GM19397 (cell line): Measurements from ENCODE around the gene NES.

Experiments used
- ATAC-seq: cut with Tn5 transposase; IDR thresholded peaks from one replicate; pipeline ENCODE4 v1.9.1; 2021; ENCODE audit warnings: mild to moderate bottlenecking, moderate library complexity; ENCODE audit not compliant: unreplicated experiment

NES gene

DNA sequence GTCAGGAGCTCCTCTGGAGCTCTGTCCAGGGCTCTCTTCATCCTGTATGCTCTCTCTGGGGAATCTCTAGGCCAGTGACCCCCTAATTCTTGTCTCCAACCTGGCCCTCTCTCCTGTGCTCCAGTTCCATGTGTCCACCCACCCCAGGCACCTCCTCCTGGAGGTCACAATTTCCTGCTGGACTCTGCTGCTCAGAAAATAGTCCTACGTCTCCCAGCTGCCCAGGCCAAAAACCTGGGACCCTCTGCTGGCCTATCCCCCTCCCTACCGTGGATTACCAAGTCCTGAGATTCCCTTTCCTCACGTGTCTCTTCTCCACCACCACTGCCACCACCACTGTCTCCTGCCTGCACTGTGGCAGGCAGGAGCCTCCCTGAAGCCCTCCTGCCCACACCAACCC lies 11.7 kb downstream of the NES start:
- no peak for ATAC-seq

DNA sequence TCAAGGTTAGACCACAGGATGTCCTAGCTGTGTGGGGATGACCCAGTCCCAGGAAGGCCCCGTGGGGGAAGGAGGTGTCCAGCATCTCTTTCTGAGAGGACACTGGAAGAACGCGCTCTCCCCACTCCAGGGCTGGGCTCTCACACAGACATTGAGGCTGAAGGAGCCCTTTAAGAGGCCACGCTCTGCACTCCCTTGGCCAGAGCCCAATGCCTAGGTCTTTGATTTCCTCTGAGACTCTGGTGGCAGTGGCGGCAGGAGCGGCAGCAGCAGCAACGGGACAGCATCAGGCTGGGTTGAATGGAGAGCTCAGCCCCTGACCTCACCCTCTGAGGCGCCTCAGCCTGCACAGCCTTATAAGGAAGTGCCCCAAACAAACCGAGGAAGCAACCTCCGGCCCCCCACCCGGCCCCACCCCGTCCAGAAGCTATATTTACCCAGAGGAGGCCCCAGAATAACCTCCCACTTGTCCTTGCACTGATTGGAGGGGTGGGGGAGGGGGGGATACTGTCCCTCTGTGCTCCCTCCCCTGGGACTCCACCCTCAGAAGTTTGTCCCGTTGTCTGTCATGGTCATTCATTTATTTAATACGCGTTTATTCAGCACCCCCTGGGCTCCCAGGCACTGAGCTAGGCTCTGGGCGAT lies 12.3 kb downstream of the NES start:
- no peak for ATAC-seq

DNA sequence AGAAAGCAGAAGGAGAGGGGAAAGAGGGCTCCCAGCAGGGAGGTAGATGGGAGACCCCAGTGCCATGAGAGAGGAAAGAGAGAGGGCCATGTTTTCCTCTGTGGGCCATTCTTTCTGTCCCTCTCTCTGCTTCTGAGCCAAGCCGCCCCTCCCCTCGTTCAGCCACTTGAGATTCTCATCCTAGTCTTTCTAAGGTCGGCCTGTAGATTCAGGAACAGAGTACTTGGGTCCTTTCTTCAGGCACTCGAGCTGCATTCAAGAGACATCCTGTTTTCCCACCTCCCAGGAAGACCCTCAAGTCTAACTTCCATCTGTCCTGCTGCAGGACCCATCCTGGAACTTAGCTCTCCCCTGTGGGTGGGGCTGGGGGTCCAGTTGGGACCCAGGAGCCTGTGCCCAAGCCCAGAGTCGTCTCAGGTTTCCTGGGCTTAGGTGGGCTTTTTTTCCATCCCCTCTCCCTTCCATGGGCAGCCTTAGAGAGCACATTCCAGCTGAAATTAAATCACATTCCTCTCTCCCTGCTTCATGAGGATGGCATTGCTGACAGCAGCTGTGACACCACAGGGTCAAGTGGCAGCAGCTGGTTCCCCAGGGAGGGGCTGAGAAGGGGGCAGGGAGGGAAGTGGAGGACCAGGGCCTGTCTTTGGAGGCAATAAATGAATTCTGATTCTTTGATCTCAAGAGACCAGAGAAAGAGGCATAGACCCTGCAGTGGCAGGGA lies 13.0 kb downstream of the NES start:
- ATAC-seq, result no peak

DNA sequence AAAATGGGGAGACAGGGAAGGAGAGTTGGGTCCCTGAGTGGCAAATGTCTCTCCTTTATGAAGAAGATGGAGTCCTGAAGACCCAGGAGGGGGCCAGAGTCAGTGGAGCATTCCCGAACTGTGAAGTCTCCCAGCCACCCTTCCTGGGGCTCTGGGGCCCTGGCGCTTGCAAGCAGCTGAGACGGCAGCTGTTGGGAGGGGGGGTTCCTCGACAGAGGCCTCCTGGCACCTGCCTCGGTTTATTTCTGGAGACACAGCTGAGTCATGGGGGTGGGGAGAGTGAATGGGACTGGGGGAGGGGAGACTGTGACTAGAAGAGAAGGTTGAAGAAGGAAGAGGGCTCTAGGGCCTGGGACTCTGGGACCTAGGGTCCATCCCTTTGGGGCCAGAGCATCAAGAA lies 14.0 kb downstream of the NES start:
- no peak for ATAC-seq

DNA sequence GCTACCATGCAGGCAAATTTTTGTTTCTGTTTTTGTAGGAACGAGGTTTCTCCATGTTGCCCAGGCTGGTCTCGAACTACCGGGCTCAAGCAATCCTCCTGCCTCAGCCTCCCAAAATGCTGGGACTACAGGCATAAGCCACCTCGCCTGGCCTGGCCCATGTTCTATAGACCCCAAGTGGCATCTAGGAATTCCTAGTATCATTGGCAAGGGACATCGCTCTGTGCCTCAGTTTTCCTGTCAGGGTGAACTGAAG lies 14.5 kb downstream of the NES start:
- ATAC-seq, result no peak

DNA sequence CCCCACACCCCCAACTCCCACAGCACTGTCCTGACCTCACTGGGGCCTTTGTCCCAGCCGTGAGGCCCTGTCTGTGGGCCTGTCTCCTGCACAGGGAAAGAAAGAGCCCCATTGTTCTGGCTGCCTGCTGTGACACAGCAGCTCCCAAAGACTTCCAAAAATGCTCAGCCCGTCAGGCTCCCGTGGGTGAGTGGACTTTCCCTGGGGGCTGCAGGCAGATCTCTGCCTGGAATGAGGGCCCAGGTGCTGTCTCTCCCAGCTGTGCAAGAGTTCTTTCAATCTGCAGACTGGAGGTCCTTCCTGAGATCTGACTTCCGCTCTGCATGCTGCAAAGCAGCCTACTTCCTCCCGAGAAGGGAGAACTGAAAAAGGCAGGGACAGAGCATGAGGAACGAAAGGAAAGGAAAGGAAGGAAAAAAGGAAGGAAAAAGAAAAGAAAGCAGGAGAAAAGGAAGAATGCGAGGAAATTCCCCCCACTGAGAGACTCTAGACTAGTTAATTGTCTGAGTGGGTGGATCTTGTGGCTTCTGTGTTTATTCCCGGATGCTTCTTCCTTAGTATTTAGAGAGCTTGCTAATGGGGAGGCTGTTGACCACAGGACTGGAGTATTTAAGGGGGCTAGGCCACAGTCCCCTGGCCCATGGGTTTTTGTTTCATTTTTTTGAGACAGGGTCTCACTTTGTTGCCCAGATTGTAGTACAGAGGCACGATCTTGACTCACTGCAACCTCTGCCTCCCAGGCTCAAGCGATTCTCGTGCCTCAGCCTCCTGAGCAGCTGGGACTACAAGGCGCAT lies 15.0 kb downstream of the NES start:
- ATAC-seq, result no peak

DNA sequence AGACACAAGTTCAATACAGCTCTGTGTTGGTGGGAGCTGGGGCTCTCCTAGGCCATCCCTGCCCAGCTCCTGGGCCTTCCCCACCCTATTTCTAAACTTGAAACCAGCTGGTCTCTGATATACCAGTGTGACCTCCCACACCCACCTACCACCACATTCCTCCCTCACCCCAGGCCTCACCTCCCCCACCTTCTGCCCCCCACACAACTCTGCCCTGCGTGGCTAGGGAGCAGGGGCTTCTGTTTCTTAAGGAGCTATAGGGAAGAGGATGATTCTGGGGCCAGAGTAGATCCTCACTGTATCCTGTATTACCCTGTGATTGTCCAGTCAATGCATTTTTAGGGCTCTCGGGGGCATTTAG lies 16.5 kb downstream of the NES start:
- ATAC-seq, result no peak

DNA sequence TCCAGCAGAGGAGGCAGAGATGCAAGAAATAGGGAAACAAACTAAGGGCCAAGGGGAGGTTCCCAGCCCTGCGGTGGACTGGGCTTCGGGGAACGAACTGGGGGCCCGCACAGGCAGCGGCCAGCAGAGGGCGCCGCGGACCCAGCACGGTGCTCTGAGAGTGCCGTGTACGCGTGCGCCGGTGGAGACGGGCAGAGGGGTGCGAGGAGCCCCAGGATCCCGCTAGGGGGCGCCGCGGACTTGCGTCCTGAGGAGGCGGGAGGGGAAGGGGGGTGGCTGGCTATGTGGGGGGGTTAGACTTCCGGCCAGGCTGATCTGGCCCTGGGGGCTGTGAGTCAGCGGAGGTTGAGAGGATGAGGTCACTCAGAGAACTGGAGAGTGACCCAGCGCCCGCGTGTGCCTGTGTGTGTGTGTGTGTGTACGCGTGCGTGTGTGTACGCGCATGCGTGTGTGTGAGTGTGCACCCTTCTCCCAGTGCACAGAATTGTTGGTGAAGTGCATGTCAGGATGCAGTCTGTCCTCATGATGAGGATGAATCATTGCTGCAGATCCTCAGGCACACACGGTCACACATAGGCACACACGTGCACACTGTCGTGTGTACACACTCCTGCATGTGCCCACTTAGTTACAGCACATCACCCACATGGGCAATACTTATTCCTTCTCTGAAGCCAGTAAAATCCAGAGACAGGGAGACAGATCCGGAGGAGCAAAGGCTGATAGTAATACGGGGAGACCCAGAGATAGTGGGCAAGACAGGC lies 17.0 kb downstream of the NES start:
- ATAC-seq, result peak; percentile 67

DNA sequence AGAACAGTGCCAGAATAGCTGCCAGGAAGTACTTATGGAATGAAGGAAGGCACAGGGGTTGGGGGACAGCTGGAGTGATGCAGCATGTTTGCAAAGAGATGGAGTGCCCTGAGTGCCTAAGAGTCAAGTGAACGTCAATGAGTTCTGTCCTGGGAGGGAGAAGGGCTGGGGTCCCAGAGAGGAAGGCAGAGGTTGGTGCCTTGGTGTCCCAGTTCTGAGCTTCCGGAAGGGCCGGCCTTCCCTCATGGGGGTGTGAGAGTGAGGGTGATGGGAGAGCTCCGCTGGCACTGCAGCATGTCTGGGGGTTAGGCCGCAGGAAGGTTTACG lies 17.6 kb downstream of the NES start:
- no peak for ATAC-seq

DNA sequence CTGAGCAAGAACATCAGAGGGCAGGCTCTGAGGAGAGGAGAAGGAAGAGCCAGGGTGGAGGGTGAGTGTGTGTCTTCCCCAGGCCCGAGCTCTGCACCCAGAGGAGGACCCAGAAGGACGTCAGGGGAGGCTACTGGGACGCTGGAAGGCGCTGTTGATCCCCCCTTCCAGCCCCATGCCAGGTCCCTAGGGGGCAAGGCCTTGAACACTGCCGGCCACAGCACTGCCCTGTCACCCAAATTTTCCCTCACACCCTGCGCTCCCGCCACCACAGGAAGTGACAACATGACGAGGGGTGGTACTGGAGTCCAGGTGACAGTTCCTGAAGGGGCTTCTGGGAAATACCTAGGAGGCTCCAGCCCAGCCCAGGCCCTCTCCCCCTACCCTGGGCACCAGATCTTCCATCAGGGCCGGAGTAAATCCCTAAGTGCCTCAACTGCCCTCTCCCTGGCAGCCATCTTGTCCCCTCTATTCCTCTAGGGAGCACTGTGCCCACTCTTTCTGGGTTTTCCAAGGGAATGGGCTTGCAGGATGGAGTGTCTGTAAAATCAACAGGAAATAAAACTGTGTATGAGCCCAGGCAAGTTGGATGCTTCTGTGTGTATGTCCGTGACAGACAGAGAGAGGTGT lies 18.1 kb downstream of the NES start:
- ATAC-seq, result no peak

DNA sequence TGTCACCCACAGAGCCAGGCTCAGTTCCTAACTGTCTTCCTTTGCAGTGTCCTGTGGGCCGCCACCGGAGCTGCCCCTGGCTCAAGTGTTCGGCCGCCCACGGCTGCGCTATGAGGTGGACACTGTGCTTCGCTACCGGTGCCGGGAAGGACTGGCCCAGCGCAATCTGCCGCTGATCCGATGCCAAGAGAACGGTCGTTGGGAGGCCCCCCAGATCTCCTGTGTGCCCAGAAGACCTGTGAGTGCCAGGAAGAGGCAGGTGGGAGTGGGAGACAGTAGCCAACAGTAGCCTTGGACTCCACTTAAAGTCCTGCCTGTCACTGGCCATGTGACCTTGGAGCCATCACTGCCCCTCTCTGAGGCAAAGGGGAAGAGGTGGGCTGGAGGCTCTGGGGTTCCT lies 18.7 kb downstream of the NES start:
- no peak for ATAC-seq

DNA sequence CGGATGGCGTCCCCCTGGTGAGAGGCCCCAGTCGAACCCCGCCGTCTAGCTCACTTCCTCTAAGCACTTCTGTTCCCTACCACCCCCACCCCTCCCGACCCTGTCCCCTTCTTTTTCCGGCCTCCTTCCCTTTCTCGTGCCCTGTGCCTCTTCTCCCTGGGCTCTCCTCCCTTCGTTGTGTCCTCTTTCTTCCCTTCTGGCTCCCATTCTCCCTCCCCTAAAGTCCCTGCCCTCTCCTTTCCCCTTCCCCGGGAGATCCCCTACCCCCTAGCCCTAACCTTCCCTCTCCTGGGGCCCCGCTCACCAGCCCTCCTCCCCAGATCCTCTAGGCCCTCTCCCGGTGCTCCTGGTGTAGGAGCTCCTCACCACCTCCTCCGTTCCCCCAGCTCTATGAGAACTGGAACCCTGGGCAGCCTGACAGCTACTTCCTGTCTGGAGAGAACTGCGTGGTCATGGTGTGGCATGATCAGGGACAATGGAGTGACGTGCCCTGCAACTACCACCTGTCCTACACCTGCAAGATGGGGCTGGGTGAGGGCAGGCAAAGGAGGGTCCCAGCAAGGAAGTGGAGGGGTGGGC lies 19.4 kb downstream of the NES start:
- no peak for ATAC-seq

DNA sequence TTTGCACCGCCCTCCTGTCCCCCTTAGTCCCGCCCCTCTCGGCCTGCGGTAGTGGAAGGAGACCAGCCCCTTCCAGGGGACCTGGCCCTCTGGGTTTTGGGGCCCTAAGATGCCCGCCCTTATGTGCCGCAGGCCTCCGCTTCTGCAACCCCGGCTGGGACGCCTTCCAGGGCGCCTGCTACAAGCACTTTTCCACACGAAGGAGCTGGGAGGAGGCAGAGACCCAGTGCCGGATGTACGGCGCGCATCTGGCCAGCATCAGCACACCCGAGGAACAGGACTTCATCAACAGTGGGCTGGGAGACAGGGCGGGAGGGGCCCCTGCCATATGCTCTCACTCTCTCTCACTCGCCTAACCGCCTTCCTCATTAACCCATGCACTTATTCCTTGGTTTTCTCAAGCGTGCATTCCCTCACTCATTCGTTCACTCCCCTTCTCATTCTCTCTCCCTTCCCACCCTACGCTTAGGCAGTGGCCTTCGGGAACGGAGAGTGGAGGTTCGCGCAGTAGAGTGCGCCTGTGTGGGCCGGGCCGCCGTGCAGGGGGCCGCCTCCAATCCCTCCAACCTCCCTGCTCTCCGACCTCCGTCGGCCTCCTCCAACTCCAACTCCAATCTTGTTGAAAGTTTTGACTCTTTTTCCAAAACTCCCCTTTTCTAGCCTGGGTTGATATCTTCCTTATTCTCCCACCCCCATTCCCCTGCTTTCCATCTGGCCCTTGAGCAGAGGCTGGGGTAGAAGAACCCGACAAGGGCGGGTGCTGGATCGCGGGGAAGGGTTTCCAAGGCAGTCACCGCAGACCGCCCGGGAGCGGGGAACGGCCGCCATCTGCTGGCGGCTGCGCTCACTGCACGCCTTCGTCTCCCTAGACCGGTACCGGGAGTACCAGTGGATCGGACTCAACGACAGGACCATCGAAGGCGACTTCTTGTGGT lies 20.1 kb downstream of the NES start:
- ATAC-seq, result no peak

DNA sequence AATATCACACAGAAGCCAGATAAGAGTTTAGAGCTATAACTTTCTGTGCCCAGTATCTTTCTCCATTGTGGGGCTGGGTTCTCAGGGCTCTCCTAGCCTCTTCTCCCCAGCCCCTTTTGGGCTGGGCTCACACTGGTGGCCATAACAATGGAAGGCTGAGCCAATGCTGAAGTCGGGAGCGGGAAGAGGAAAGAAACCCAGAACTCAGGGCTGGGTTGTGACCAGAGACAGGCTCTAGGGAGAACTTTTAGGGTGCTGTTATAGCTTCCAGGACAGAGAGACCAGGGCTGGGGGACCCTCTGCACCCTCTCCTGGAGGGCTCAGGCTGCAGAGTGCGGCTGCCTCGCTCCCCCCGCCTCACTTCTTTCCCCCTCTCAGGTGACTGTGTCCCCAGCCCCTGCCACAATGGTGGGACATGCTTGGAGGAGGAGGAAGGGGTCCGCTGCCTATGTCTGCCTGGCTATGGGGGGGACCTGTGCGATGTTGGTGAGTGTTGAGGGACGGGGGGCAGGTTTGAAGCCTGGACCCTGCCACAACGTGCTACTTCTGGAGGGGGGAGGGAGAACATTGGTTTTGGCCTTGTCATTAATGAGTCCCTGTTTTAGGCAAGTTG lies 21.2 kb downstream of the NES start:
- ATAC-seq, result no peak

DNA sequence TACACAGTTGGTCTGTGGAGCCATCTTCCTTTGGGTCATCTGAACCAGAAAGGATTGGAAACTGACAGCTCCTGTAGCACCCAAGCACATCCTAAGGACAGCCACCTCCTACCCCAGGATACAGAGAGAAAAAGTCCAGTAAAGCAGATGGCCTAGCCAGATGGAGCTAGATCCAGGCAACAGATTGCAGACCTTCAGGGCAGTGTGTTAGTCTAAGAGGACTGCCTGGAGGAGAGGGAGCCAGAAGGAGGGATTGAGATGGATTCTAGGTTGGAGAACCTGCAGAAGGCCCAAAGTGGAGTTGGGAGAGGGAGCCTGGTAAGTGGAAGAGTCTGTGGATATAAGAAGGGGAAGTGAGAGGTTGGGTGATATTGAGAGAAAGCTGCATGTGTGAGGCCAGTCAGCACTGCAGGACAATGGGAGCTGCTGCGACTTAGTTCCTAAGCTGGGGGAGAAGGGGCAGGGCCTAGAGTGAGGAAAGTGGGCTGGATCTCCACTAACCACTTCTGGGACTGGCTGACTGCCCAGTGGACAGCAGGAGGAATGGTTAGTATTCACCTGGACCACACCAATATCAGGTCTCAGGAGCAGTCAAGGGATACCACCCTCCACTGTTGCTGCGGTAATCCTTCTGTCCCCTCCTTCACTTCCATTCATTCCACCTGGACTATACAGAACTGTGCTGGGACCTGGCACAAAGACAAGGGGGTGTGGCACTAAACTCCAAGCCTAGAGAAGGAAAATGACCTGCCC lies 21.9 kb downstream of the NES start:
- no peak for ATAC-seq

DNA sequence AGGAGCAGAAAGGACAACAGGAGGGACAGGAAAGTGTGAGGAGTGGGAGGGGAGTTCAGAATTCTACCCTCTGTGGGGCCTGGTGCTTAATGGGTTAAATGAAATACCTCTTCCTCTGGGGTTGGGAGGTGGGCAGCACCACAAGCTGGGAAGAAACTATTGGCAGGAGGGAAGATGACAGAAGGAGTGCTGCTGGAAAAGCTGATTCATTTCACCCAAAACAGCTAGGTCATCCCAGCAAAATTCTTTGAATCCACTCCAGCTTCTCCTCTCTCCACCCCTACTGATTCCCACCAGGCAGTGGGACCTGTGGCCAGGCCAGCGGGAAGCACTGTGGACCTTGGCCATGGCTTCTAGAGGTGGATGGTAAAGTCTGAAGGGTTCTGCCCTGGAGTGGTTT lies 22.5 kb downstream of the NES start:
- no peak for ATAC-seq

DNA sequence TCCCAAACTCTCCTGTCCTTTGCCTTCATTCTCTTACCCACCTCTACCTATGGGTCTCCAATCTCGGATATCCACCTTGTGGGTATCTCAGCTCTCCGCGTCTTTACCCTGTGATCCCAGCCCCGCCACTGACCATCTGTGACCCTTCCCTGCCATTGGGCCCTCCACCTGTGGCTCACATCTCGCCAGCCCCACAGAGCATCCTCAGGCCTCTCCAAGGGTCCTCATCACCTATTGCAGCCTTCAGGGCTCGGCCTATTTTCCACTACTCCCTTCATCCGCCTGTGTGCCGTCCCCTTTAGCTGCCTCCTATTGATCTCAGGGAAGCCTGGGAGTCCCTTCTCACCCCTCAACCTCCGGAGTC lies 24.2 kb downstream of the NES start:
- ATAC-seq, result no peak

DNA sequence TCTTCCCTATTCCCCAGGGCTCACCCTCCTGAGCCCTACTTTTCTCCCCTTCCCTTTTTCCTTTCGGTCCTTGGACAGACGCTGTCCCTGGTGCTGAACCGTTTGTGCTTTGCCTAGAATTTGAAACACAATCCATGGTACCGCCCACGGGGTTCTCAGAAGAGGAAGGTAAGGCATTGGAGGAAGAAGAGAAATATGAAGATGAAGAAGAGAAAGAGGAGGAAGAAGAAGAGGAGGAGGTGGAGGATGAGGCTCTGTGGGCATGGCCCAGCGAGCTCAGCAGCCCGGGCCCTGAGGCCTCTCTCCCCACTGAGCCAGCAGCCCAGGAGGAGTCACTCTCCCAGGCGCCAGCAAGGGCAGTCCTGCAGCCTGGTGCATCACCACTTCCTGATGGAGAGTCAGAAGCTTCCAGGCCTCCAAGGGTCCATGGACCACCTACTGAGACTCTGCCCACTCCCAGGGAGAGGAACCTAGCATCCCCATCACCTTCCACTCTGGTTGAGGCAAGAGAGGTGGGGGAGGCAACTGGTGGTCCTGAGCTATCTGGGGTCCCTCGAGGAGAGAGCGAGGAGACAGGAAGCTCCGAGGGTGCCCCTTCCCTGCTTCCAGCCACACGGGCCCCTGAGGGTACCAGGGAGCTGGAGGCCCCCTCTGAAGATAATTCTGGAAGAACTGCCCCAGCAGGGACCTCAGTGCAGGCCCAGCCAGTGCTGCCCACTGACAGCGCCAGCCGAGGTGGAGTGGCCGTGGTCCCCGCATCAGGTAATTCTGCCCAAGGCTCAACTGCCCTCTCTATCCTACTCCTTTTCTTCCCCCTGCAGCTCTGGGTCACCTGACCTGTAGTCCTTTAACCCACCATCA lies 24.8 kb downstream of the NES start:
- ATAC-seq, result no peak
